GM21619 (cell line): ENCODE results near the gene NOTUM.
A peak's percentile ranks its signal among the peaks of the same experiment; 100 is the strongest.

ENCODE experiments used
- ATAC-seq: cut with Tn5 transposase; IDR thresholded peaks from one replicate; pipeline ENCODE4 v1.9.1; 2021; ENCODE audit not compliant: unreplicated experiment

NOTUM gene

DNA sequence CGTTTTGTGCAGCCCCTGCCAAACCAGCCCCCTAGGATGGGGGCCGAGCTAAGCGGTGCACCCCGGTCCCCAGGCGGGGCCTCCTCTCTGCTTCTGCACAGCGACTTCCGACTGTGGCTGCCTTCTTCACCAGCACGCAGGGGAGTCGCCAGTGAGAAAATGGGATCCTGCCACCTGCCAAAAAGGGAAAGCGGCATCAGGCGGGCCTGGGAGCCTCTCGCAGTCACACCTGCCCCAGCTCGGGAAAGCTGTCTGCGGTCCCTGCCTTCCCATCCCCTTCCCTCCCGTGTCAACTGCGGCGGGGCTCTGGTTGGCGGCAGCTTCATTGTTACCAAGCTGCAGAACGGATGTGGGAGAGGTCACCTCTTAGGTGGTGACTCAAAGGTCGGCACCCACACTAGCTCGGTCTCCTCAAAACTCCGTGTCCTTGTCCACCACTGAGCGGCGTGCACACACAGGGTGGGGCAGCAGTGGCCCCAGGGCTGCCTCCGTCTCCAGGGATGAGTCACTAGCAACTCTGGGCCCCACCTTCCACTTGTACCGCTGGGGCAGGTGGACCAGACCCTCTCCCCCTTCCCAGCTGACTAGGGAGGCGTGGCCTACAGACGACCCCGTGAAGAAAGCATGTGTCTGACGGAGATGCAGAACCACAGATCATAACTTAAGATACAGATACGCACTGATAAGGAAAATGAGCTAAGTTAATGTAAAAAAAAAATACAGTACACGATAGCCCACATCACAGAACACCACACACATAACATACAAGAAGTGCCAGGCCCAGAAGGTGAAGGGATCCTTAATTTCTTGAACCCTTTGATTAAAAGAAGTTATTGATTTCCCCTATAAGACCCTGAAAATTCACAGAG lies 48.3 kb downstream of the NOTUM start:
- no peak for ATAC-seq

DNA sequence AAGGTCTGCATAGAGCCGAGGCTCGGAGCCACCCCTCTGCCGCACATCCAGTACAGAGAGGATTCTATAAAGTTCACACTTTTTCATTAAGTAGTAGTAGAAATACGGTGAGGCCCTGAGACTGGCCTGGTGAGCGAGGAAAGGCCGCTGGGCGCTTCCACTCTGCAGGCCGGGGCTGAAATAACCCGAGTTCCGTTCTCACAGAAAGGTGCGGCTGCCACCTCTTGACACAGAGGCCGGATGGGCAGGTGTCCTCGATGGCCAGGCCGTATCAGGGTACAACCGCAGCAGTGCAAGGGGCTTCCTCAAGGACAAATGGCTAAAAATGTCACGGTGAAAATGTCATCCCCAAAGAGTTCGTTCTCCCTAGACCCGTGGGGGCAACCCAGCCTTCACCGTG lies 49.0 kb downstream of the NOTUM start:
- no peak for ATAC-seq

GRCh38 chr17:81911277-81911961 lies 49.6 kb downstream of the NOTUM start, which contains the start of gene PCYT2:
Gene PCYT2, minus strand, starts transcription at chr17:81911399. Its CDS starts 44 bp downstream, at chr17:81911355.
- peak; percentile 64 for ATAC-seq

DNA sequence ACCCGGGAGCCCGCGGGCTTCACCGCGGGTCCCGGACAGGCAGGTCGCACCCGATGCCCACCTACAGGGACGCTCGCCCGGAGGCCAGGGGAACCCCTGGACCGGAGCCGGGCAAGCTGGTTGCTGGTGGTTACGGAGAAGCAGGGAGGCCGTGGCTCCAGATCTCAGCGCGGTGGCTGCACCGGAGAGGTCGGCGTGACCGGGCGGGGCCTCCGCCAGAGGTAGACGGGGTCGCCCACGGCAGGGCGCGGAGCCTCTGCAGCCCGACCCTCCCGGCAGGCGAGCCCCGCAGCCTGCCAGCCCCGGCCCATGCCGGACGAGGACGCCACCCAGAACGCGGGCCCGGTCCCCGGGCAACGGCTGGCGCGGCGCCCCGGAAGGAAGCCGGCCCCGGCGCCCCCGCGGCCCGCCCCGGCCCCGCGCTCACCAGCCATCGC lies 50.1 kb downstream of the NOTUM start:
- ATAC-seq, result peak; percentile 17

DNA sequence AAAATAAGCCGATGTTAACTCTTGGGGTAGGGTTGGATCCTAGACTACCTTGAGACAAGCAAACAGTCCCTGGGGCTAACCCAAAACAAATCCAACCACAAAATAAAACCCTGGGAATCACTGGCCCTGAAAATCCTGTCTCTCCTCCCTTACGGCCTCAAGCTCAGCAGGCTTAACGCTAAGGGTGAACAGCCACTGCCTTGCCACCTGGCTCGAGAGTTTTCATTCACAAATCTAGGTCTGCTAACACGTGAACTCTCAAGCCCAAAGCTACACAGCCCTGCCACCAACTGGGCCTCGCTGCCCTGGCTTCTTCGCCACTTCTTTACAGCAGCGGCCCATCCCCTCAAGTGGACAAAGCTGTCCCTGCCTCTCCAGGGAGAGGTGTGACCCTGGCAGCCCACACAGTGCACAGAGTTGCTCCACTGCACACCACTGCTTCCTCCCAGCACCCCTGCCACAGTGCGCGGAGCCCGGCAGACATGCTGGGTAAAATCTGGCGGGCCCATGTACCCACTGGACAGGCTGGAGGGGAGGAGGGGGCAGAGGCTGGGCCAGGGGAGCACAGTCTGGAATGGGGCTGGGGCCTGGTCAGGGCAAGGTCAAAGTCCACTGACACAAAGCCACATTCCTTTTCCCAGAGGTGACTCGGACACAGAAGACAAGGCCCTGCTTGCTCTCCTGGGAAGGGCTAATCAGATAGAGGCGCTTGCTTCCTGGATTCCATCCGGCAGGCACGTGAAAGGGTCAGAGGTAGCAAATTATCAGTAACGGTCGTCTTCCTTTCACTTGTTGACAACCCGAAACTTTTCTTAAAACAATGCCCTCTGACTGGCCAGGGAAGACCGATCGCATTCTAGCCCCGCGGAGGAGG lies 50.8 kb downstream of the NOTUM start:
- no peak for ATAC-seq

- no peak for ATAC-seq
Observed at GRCh38 chr17:81909231-81909630, 51.8 kb downstream of the NOTUM start.

DNA sequence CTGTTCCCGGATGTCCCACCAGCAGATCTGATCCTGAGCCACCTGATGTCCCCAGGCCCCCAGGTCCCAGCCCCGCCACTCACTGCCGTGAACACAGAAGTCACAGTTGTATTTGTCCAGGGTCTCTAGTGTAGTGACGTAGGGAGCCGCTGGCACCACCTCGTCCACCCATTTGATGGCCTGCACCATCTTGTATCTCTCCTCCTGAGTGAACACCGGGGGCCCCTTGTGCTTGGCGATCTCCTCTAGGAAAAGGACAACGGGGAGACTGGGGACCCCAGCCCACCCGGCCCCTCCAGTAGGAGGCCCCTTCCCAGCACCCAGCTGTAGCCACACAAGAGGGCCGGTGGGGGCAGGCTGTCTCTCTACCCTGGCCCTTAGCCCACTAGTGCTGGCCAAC lies 52.2 kb downstream of the NOTUM start:
- ATAC-seq, result no peak

- no peak for ATAC-seq
Observed at GRCh38 chr17:81907219-81908145, 53.5 kb downstream of the NOTUM start.

DNA sequence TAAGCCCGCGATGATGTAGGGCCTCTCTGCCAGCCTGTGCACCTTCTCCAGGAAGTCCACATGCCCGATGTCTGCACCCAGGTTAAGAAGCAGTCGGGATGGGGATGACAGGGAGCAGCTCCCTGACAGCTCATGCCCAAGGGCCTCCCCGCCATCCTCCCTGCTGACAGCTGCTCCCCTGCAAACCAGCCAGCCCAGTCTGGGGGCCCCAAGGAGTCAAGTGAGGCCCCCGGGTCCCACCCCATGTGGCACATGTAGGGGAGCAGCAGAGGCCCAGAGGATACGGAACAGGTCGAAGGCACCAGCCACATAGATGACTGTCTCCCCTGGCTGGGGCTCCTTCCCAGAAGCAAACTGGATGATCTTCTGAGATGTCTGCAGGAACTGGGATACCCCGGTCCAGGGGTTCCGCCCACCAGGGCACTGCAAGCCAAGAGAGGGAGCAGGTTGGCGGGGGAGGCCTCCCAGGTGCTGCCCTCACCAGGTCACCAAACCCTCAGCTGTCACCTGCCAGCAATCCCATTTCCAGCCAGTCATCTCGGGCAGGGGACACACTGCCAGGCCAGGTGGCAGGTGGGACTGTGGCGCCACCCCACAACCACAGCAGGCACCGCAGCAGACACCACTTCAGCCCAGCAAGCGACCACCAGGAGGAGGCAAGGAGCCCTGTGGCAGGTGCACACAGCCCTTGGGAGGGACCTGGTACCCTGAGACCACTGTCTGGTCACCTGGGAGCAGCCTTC lies 54.3 kb downstream of the NOTUM start:
- no peak for ATAC-seq

- ATAC-seq, result no peak
Observed at GRCh38 chr17:81905993-81906392, 55.0 kb downstream of the NOTUM start.

- ATAC-seq, result no peak
Observed at GRCh38 chr17:81905424-81905875, 55.5 kb downstream of the NOTUM start.

GRCh38 chr17:81904600-81905423 lies 56.2 kb downstream of the NOTUM start:
- ATAC-seq, result no peak

DNA sequence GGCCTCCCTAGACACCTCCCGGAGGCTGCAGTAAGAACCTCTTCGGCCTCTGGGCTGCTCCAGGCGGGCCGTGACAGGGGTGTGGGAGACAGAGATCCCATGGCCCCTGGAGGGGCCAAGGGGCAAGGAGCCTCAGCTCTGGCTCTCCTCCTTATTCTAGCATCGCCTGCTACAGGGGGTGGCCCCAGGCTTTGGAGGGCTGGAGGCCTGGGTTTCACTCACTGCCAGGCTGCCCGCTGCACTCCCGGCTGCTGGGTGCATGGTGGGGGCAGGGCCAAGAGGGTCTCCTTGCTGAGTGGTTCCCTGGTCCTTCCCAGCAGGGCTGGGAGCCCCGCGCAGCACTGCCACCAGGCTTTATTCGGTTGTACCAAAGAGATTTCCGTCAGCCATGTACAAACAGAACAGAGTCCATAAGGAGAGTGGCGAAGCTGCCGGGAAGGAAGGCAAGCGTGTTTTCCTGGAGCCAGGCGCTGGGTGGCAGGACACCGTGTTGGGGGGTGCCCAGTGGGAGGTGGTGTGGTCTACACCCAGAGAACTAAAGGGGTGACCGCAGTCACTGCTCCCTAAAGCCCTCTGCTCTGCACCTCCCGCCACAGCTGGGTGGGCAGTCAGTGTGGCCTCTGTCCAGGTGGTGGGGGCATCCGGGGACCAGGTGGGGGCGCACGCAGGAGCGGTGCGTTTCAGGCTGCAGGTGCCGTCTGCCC lies 56.9 kb downstream of the NOTUM start:
- no peak for ATAC-seq

DNA sequence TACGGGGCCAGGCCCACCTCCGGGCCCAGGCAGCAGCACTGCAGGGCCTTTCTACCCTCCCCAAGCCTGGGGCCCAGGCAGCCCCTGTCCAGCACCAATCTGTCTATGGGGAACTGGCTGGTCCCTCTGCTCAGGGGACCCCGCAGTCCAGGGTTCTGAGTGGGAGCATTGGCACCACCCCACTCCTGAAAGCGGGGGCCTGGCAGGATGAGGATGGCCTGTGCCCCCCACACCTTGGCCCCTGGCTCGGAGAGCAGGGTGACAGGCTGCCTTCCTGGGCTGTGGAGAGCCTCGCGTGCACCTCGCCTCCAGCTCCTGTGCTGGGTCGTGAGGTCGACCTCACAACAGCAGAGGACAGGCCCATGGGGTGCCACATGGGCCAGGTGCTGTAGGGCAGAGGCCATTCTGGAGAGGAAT lies 57.6 kb downstream of the NOTUM start:
- ATAC-seq, result no peak

- no peak for ATAC-seq
Observed at GRCh38 chr17:81902653-81903414, 58.2 kb downstream of the NOTUM start.
